GM18517 (cell line): ENCODE measurements around the gene LELP1.
"Not testable (repeated sequence)": the region's sequence is repeated elsewhere in the genome, so short reads cannot be mapped to it uniquely, and the experiment has no call there.

ENCODE experiments used
- ATAC-seq: cut with Tn5 transposase; IDR thresholded peaks from one replicate; pipeline ENCODE4 v1.9.1; 2021; ENCODE audit warnings: mild to moderate bottlenecking, moderate library complexity; ENCODE audit not compliant: unreplicated experiment

Gene LELP1

GRCh38 chr1:153228491-153228890, 25.3 kb downstream of the LELP1 start:
- no peak for ATAC-seq

GRCh38 chr1:153229076-153229829, 26.0 kb downstream of the LELP1 start:
- not testable (repeated sequence) for ATAC-seq

DNA sequence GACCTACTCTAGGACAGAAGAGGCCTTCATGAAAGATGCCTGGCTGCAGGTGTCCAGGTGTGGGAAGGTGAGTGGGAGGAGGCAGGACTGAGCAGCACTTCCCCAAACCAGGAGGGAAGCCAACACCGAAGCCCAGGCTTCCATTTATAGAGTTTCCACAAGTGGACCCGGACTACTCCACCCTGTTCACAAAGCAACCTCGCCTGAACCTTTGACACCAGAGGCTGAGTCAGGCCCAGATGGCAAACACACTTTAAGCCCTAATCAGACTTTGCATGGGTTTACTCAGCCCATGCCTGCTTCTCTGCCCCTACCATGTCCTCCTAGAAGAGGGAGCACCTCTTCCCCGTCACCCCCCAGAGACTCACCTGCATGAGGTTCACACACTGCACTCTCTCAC, 28.1 kb downstream of the LELP1 start:
- ATAC-seq: no peak

GRCh38 chr1:153231785-153232184, 28.6 kb downstream of the LELP1 start:
- ATAC-seq: no peak

GRCh38 chr1:153232553-153232952, 29.3 kb downstream of the LELP1 start:
- ATAC-seq: no peak

DNA sequence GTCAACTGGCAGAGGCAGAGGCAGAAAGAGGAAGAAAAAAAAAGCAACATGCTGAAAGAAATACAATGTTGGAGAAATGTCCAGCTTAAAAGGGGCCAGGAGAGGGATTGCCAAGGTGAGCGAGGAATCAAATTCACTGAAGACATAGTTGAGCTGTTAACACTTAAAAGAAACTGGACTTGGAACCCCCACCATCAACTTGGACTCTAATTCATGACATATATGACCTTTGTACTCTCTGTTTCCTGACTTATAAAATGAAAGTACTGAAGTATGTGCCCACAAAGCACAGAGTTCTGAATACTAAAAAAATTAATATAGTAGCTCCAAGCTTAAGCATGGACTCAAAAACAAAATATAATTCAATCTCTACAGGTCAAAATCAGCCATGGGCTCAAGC, 30.2 kb downstream of the LELP1 start:
- no peak for ATAC-seq

DNA sequence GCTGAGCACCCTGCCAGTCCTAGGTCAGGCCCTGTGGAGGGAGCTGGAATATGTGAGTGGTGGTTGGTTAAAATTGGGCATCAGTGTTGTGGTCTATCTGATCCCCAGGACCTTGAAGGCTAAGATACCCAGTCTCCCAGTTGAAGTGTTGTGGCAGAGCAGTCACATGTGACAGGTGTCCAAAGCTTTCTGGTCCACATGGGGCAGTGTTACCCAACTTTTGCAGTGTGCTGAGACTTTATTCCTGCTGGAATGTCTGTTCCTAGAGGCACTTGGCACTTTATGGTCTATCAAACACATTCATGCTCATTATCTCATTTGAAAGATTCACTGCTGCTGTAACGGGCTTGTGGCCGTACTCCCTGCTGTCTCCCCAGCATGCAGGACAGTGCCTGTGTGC, 35.3 kb downstream of the LELP1 start:
- no peak for ATAC-seq

DNA sequence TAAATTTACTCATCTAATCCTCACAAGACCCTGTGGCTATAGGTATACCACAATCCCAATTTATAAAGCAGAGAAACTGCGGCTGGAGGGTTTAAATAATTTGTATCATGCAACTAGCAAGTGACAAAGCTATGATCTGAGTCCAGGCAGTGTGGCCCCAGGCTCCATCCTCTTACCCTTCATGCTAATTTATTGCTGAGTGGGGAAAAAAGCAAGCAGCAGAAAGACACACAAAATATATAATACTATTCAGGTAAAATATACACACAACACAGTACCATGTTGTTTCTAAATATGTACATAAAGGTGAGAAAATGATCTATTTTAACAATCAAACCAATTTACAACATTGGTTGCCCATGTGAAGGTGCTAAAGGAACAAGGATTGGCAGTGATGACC, 38.9 kb downstream of the LELP1 start:
- ATAC-seq: no peak

DNA sequence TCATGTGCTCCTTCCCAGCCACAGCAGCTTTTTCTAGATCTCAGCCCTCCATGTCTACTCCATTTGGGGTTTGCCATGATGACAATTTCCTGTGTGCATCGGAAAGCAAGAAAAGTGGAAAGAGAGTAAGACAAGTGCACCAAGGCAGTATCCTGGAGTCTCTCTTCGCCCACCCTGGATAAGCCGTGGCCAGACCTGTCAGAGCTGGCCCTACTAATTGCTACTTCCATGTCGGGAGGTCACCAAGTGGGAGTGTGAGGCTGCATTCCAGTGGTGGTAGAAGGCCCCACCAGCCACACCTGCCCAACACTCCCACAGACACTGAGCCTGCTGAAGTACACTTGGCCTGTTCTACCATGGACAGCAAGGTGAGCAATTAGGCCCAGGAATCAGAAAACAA, 42.2 kb downstream of the LELP1 start:
- no peak for ATAC-seq

- no peak for ATAC-seq
Measured at GRCh38 chr1:153246018-153246417, 42.8 kb downstream of the LELP1 start.

GRCh38 chr1:153246825-153247224, 43.6 kb downstream of the LELP1 start:
- ATAC-seq: no peak

DNA sequence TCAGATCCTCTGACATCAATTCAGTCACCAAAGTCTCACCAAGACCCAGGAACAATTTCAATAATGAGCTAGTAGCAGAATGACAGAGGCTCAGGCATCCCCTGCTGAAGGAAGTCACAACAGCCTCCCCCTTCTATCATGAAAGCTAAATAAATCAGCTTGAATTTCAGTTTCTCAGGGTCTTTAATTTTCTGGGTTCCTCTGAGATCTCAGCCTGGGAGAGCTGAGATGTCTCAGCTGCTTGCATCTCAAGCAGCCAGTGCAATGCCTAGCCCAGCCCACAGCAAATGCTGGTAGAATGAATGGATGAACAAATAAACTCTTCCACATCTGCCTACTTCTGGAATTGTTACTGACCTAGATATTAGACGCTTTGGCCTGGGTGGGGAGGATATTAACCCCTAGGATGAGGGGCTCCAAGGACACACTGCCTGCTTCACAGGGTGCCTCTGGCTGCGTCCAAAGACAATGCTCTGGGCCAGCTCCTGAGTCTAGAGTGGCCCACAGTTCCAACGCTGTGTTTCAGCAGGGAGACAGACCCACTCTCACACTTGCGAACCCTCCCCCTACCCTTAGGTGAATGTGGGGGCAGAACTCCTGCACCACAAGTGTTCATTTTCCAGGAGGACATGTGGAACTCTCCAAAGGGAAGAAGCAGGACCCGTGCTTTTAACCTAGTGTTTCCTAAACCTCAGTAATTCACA, 45.1 kb downstream of the LELP1 start:
- no peak for ATAC-seq

- ATAC-seq: no peak
Measured at GRCh38 chr1:153250166-153250565, 46.9 kb downstream of the LELP1 start.

- no peak for ATAC-seq
Measured at GRCh38 chr1:153251087-153251486, 47.9 kb downstream of the LELP1 start.

DNA sequence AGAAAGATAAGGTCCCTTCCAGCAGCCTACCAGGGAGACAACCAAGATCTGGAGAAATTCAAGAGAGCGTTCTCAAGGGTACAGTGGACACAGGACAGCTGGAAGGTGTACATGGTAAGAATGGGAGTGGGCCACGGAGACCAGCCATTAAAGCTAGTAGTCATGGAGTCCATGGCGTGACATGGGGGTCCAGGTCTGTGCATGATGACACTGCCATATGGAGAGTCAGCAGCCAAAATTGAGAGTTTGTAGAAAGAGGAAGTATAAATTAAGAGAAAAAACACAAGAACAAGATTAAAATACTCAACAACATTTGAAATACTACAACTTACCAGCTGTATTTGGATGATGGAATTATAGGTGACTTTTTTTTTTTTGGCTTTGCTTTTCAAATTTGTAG, 48.3 kb downstream of the LELP1 start:
- no peak for ATAC-seq

DNA sequence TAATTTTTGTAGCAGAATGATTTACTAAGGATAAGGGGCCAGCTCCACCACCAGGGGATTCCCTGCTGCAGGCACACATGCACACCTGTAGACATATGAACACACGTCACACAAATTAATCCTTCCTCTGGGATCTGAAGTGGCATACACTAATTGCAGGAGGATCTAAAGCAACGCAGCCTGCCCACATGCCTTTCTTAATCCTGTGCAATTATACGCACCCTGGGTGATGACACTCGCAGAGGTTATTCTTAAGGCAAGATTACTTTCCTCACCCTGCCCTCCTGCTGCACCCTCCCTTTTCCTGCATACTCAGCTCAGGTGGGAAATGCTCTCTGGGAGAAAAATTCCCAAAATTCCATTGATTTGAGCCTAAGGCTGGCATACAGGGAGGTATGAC, 48.8 kb downstream of the LELP1 start:
- no peak for ATAC-seq

GRCh38 chr1:153253076-153253475, 49.8 kb downstream of the LELP1 start:
- ATAC-seq: no peak

- ATAC-seq: peak; percentile 71
Measured at GRCh38 chr1:153253693-153254092, 50.5 kb downstream of the LELP1 start.
